Skeletal muscle cell (primary cell): ENCODE data around the gene RAB9A.
A peak's percentile ranks its signal among the peaks of the same experiment; 100 is the strongest.
"Not testable (repeated sequence)": the region's sequence is repeated elsewhere in the genome, so short reads cannot be mapped to it uniquely, and the experiment has no call there.

ENCODE experiments used
- DNase-seq: peaks from one replicate; pipeline ENCODE4 v3.0.0-alpha.2; 2010; ENCODE audit warnings: low read depth
- H3K4me3 ChIP-seq: 2 replicates; pipeline ENCODE4 v1.5.1; 2011; ENCODE audit warnings: low read depth, mild to moderate bottlenecking, control low read depth, low read length, moderate library complexity

The RAB9A gene

DNA sequence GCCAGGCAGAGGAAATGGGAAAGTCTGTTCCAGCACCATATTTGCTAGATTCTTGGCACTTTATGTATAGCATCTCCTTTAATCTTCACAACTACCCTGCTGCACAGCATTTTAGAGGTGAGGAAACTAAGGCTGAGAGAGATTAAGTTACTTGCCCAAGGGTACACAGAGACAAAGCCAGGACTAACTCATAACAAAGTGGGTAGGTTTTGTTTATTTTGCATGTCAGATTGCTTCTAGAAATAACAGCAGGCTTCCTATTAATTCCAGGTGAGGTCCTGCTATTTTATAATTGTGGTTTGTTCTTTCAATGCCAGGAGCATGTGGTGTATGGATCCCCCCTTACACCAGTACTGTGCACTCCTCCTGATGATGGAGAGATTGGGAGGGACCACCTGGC is 21.0 kb upstream of the RAB9A start:
- no peak for DNase-seq
- no peak overlapping the region for H3K4me3 ChIP-seq

DNA sequence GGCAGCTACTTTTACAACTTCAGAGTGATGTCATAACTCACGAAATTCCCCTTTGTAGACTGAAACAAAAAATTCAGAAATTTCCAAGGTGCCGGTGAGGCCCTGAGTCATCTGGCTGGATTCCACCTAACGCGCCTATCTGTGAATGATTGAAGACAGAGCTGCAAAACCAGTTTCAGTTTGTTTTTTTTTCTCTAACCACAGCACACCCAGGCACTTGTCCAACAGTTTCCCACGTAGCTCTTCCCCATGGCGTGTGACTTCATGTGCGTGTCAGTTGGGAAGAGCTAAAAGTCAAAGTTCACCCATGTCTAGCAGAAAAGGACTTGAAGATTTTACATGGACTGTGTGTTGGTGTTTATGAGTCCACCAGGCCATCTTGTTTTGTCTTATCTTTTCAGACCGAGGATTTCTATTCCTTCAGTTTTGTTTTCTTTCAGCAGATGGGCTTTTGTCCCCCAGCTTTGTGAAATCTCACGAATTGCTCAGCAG is 19.6 kb upstream of the RAB9A start:
- DNase-seq: peak; percentile 93
- H3K4me3 ChIP-seq: no peak overlapping the region

DNA sequence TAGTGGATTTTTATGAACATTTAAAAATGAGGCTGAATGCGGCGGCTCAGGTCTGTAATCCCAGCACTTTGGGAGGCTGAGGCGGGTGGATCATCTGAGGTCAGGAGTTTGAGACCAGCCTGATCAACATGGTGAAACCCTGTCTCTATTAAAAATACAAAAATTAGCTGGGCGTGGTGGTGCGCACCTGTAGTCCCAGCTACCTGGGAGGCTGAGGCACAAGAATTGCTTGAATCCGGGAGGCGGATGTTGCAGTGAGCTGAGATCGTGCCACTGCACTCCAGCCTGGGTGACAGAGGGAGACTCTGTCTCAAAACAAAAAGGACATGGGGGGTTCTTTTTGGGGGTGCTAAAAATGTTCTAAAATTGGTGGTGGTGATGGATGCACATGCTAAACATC is 19.2 kb upstream of the RAB9A start:
- DNase-seq, H3K4me3 ChIP-seq: not testable (repeated sequence)

DNA sequence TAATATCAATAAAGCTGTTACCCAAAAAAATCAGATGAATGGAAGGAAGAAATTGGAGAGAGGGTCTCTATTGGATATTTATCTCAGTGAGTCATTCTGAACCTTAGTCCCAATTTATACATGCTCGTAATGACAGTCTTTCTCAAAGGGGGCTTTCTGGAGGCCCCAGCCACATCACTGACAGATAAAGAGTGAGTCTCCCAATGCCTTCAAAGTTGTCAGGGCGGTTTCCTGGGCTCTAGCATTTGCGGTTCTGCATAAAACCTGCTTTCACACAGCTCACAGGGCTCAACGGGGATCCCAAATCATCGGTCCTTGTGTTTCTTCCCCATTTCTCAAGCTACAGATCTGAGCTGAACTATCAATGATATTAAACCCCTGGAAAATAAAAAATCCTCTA is 18.7 kb upstream of the RAB9A start:
- no peak for DNase-seq
- no peak overlapping the region for H3K4me3 ChIP-seq

DNA sequence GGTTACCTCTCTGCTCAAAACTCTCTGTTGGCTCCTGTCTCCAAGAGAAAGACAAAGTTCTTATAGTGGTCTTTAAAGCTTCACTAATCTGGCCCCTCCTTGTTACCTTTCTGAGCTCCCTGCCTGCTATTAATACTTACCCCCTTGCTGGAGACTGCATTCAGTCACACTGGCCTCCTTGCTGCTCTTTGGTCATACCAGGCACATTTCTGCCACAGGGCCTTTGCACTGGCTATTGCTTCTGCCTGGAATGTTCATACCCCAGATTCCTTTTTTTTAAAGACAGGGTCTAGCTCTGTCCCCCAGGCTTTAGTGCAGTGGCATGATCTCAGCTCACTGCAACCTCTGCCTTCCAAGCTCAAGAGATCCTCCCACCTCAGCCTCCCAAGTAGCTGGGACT is 15.9 kb upstream of the RAB9A start:
- H3K4me3 ChIP-seq: no peak overlapping the region
- DNase-seq: no peak

DNA sequence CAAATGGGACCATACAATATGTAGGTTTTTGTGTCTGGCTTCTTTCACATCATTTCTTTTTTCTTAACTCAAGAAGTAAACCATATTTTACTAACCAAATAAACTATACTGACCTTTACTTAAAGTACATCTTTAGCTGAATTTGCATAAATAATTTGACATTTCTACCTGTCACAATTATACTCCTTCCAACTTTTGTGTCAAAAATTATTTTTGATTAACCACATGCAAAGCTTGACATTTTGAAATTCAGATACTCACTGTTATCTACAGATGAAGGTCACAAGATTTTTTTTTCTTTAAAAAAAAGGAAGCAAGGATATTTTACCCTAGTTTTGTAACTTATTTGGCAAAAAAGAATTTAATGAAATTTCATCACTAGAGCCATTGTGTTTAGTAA is 12.0 kb upstream of the RAB9A start:
- DNase-seq: no peak
- H3K4me3 ChIP-seq: no peak overlapping the region

DNA sequence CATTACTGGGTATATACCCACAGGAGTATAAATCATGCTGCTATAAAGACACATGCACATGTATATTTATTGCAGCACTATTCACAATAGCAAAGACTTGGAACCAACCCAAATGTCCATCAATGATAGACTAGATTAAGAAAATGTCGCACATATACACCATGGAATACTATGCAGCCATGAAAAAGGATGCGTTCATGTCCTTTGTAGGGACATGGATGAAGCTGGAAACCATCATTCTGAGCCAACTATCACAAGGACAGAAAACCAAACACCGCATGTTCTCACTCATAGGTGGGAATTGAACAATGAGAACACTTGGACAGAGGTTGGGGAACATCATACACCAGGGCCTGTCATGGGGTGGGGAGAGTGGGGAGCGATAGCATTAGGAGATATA is 9.2 kb upstream of the RAB9A start:
- H3K4me3 ChIP-seq, DNase-seq: not testable (repeated sequence)

DNA sequence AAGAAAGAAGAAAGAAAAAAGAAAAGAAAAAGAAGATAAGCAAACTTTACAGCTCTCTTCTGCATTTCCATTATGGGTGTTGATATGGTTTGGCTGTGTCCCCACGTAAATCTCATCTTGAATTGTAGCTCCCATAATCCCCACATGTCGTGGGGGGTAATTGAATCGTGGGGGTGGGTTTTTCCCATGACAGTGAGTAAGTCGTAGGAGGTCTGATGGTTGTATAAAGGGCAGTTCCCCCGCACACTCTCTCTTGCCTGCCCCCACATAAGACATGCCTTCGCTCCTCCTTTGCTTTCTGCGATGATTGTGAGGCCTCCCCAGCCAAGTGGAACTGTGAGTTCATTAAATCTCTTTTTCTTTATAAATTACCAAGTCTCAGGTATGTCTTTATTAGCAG is 7.3 kb upstream of the RAB9A start:
- DNase-seq: no peak
- no peak overlapping the region for H3K4me3 ChIP-seq

DNA sequence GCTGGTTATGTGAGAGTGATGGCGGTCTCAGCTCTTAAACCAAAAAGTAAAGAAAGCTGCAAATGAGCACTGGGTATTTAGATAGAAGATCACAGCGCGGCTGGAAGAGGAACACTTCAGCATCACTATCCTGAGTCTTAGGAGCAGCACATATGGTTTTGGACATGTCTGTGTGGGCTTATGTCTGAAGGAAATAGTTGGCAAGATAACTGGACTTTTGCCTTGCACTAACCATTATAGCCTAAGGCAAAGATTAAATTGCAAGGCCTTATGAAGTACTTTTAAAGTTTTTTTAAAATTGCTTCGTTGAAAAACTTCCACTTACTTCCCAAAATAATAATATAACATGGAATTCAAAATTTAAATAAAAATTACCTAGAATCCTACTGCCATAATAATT is 4.6 kb upstream of the RAB9A start:
- H3K4me3 ChIP-seq: no peak overlapping the region
- no peak for DNase-seq

DNA sequence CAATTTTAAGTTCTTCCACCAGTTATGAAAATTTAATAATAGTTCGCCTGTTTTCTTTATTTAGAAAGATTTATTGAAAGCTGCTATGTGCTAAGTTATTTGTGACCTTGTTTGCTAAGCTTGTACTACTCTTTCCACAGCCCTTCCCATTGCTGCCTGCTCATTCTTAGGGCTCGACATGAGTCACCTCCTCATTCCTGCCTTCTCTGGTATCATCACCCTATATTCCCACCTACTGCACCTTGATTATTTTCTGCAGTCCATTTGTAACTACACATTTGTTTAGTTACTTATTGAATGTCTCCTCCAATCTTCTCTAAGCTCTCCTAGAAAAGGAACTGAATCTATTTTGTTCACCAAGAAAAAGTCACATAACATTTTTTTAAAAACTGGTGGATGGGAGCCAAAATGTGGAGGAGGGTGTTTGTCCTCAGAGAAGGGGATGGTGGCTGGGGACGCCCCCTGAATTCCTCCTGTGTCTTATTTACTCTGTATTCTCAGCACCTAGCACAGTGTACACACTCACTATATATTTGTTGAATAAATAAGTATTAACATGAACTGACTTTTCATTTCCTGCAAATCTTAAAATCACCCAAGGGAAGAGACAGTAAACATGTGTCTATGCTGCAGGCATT is 3.7 kb upstream of the RAB9A start:
- H3K4me3 ChIP-seq: no peak overlapping the region
- no peak for DNase-seq

DNA sequence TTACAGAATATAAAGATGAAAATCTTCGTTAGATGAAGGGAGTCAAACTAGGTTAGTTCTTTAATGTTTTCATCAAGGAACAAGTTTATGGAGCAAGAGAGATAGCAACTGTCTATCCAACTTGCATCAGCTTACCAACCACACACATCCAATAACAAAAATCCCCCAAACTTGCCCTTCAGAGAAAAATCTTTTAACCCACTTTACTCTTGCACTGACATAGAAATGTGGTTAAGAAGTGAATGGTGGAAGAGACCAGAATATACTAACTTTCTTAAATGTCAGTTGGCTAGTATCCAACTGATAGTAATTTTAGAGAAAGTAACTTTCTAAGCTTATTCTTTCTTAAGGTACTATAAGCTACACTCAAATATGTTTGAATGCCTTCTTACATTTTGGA is 1.7 kb upstream of the RAB9A start:
- no peak for DNase-seq
- H3K4me3 ChIP-seq: no peak overlapping the region

DNA sequence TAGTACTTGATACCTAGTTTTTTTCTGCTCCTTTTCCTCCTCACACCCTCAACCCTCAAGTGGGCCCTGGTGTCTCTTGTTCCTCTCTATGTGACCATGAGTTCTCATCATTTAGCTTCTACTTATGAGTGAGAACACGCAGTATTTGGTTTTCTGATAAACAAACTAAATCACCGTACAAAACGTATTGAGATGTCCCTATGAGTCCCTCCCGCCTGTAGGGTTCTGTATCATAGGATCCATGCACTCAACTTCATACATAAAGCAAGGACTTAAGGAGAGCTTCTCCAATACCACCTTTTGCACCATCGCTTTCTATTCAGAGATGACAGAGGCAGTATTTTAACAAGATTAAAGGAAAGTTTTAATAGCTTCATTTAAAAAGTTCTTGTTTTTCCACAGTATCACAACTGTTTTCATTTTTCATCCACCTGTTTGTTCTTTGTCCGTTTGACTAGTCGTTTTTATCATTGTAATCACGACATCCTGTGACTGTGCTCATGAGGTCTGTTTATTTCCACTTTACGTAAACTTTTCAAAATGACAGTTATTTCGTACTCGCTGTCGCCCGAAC is 457 bp upstream of the RAB9A start:
- peak overlapping the region; percentile 69 for H3K4me3 ChIP-seq
- DNase-seq: no peak

DNA sequence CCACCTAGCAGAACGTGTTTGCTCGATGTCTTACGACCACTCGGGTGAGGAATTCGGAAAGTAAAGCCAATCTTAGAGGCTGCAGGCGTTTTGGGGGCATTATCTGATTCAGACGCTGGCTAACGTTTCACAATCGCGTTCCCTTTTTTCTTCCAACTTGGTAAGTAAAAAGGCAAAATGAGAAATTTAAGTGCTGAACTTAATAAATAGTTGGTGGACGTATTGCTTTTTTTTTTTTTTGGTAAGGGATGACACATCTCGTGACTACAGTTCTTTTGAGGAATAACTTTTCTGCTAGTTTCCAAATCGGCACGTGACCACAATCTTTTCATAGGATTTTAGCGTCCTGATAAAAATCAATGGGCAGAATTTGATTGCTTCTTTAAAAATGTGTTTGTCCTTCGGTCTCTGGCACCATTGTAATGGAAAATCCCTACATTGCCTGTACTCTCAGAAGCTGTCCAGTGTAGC is 848 bp downstream of the RAB9A start:
- H3K4me3 ChIP-seq: peak overlapping the region; percentile 69
- DNase-seq: no peak

DNA sequence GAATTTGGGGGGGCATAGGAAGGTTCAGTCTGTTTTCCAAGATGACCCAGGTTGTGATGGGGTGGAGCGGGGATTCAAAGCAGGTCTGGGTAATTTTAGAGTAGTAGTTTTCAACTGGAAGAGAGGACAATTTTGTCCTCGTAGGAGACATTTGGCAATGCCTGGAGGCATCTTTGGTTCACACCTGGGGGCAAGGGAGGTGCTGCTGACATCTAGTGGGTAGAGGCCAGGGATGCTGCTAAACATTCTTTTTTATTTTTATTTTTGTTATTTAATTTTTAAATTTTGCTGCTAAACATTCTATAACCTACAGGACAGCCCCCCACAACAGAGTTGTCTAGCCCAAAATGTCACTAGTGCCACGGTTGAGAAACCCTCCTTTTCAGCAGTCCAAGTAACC is 1.9 kb downstream of the RAB9A start:
- no peak for DNase-seq
- H3K4me3 ChIP-seq: peak overlapping the region; percentile 69

DNA sequence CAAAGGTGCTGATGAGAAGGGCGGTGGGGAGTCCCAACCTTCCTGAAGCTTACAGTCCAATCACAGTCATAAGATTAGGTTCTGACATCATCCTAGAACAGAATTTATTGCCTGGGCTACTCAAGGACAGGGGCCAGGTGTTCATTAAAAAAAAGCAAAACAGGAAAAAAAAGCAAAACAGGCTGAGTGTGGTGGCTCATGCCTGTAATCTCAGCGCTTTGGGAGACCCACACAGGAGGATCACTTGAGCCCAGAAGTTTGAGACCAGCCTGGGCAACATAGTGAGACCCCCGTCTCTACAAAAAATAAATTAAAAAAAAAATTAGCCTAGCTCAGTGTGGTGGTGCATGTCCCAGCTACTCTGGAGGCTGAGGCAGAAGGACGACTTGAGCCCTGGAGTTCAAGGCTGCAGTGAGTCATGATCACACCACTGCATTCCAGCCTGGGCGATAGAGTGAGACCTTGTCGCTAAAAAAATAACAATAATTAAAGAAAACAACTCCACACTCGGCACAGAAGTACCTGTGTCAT is 3.0 kb downstream of the RAB9A start:
- no peak overlapping the region for H3K4me3 ChIP-seq
- no peak for DNase-seq

DNA sequence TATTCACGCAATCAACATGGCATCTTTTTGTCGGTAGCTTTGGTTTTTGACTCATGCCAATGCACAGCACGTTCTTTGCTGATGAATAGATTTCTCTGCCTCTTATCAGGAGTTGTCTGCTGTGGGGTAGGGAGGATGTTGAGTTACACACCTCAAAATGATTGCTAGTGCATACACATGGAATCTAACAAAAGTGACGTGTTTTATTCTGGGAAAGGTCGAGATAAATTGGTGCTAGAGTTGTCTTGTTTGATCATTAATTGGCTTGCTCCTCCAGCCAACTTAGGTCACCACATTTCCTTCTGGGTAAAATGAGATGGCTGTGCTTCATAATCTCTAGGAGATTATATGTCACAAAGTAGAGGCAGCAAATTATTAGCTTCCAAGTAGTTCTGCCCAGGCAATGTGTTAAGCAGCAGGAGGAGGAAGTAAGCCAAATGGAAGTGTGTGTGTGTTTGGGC is 3.9 kb downstream of the RAB9A start:
- DNase-seq: no peak
- H3K4me3 ChIP-seq: no peak overlapping the region

DNA sequence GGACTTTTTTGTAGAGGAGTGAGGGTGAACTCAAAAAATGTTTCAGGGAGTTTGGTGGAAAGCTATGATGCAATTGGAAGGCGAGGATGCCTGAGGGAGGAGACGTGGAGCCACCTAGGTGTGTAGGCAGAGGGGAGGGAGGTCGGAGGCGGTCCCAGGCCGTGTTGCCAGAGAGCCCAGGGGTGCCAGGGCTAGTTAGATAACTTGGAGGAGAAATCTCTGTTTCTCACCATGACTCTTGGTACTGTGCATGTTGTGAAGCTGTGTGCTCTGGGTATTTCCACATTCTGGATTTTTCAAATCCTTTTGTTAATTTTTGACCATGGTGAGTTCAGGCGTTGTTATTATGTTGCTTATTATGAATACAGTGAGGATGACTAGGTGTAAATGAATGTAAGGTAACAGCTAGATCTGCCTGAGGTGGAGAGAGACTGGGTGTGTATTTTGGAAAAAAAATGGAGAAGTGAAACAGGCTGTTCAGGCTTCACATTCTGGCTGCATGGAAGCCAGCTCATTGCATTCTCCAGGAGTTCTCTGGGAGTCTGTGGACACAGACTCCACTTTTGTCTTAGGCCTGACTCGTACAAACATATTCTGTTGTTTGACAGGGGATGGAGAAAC is 4.5 kb downstream of the RAB9A start:
- no peak for DNase-seq
- H3K4me3 ChIP-seq: no peak overlapping the region

DNA sequence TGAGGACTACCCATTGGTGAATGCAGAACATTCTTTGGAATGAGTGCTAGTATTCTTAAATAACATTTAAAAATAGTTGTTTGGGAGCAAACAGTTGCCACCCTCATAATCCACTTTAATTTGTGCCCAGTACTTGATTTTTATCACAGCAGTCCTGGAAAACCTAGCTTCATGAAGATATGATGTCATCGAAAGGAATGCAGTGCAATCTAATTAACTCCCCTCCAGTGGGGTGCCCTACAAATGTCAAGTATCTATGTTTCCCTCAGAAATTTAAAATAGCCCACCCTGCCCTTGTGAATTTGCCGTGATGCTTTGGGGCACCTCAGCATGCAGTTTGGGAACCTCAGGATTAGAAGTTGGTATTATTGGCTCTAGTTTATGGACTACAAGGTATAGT is 5.4 kb downstream of the RAB9A start:
- no peak overlapping the region for H3K4me3 ChIP-seq
- no peak for DNase-seq

DNA sequence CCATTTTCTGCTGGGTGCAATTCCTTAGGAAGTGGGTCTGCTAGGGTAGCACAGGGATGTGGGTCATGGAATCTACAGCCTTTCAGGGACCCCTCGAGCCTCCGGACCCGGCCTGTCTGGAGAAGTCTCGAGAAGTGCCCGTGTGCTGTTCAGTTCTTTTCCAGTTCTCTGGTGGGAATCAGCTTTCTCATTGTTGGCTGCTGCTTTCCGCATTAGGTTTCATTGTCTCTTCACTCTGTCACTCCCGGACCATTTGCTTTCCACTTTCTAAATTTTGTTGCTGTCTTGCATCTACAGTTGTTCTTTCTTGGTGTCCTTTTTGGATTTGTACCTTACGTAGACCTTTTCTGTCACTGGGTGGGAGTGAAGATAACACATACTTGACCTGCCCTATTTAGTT is 6.1 kb downstream of the RAB9A start:
- H3K4me3 ChIP-seq: no peak overlapping the region
- no peak for DNase-seq

DNA sequence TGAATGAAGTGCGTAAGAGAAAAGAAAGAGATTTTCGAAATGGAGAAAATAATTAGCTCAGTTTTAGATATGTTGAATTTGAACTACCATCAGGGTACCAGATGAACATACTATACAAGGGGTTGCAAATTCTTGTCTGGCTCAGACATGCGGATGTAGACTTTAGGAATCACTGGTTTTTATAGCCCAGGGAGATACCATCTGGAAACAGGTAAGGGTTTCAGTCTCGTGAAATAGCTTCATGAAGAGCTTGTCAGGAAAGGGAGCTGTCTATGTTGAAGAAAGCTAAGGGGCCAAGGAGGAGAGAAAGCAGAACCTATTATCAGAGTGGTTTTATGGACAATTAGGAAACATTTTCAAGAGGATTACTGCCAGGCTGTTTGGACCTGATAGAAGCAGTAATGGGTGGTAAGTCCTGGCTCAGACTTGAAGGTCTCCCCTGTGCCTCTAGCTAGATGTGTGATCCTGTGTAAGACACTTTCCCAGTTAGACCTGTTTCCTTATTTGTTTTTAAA is 6.7 kb downstream of the RAB9A start:
- no peak for DNase-seq
- H3K4me3 ChIP-seq: no peak overlapping the region
